Fibroblast of the aortic adventitia (primary cell): ENCODE measurements around the gene GGT1. TPM values are rescaled to one million over a fixed set of nuclear protein-coding genes. Genes with fewer than 3 reads are reported as not detected.
A peak's percentile ranks its signal among the peaks of the same experiment; 100 is the strongest.

Source experiments
- DNase-seq: peaks from one replicate; pipeline ENCODE4 v3.0.0-alpha.2; 2010; ENCODE audit warnings: low read depth
- H3K4me3 ChIP-seq: 2 replicates; pipeline ENCODE4 v1.5.1; 2011; ENCODE audit warnings: low read depth, mild to moderate bottlenecking, control low read depth, low read length, moderate library complexity
- total RNA-seq: library from RNA; depleted of rRNA; stranded (reverse); fragments of >200 nt; gene quantifications from 2 replicates; pipeline ENCODE4 v1.2.3, GENCODE V29; 2012; ENCODE audit warnings: low replicate concordance
- TF ChIP-seq, protein P1 (sequence below): IDR thresholded peaks from 2 replicates; pipeline ENCODE4 v1.5.1; 2011; ENCODE audit warnings: mild to moderate bottlenecking, low read length, control low read depth, inconsistent platforms; ENCODE audit not compliant: insufficient read depth

Gene GGT1
- total RNA-seq, 1 donor: 1.1 TPM

DNA sequence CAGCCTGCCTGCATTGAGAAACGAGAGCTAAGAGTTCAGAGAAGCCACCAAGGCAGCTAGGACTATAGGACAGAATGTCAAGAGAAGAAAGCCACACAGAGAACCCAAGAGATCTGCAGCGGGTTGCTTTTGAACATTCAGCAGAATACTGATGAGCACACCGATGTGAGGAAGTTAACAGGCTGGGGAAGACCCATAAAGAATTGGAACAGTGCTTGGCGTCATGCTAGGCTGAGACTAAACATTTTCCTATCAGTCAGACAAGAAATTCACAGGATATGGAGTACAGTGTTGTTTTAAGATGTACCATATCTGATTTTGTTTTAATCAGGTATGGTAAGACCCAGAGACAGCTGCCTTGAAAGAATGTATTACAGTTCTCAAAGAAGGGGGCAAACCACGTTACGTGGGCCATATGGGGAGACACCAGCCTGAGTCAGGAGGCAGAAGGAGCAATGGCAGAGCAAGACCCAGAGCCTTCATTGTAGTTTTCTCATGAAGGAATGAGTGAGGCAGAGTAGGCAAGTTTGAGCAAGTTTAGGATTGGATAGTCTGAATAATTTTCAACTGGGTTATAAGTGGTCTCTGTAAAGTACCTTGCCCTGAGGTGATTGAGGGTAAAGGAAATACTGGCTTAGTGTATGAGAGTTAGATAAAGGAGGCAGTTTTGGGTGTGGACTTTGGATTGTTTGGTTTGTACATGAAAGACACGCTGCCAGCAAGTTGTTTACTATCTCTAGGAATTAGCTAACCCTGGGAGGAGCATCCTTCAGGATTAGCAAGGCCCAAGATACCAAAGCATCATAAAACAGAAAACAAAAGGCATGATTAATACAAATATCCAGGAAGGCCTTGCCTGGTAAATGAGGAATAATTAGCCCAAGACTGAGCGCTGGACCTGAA is 24.4 kb upstream of the GGT1 start:
- peak; percentile 27 for DNase-seq
- no peak overlapping the region for H3K4me3 ChIP-seq
- TF ChIP-seq, protein P1, sequence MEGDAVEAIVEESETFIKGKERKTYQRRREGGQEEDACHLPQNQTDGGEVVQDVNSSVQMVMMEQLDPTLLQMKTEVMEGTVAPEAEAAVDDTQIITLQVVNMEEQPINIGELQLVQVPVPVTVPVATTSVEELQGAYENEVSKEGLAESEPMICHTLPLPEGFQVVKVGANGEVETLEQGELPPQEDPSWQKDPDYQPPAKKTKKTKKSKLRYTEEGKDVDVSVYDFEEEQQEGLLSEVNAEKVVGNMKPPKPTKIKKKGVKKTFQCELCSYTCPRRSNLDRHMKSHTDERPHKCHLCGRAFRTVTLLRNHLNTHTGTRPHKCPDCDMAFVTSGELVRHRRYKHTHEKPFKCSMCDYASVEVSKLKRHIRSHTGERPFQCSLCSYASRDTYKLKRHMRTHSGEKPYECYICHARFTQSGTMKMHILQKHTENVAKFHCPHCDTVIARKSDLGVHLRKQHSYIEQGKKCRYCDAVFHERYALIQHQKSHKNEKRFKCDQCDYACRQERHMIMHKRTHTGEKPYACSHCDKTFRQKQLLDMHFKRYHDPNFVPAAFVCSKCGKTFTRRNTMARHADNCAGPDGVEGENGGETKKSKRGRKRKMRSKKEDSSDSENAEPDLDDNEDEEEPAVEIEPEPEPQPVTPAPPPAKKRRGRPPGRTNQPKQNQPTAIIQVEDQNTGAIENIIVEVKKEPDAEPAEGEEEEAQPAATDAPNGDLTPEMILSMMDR: no peak

GRCh38 chr22:24579258-24579601 is 23.8 kb upstream of the GGT1 start:
- no peak overlapping the region for H3K4me3 ChIP-seq
- TF ChIP-seq, protein P1: no peak

DNA sequence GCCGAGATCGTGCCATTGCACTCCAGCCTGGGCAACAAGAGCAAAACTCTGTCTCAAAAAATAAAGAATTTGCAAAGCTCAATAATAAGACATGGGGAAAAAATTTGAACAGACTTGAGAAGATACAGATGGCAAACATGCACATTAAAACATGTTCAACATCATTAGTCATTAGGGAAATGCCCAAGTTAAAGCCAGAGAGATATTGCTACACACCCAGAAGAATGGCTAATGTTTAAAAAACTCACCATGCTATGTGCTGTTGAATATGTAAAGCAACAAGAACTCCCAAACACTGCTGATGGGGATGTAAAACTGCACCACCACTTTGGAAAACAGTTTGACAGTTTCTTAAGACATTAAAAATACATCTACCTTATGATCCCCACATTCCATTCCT is 22.7 kb upstream of the GGT1 start:
- TF ChIP-seq, protein P1: no peak
- DNase-seq: peak; percentile 95
- no peak overlapping the region for H3K4me3 ChIP-seq

More at GRCh38 chr22:24579258-24579601, 23.8 kb upstream of the GGT1 start:
- DNase-seq: no peak

GRCh38 chr22:24582056-24582814 is 20.8 kb upstream of the GGT1 start:
- TF ChIP-seq, protein P1: no peak
- no peak overlapping the region for H3K4me3 ChIP-seq
- peak; percentile 35 for DNase-seq

DNA sequence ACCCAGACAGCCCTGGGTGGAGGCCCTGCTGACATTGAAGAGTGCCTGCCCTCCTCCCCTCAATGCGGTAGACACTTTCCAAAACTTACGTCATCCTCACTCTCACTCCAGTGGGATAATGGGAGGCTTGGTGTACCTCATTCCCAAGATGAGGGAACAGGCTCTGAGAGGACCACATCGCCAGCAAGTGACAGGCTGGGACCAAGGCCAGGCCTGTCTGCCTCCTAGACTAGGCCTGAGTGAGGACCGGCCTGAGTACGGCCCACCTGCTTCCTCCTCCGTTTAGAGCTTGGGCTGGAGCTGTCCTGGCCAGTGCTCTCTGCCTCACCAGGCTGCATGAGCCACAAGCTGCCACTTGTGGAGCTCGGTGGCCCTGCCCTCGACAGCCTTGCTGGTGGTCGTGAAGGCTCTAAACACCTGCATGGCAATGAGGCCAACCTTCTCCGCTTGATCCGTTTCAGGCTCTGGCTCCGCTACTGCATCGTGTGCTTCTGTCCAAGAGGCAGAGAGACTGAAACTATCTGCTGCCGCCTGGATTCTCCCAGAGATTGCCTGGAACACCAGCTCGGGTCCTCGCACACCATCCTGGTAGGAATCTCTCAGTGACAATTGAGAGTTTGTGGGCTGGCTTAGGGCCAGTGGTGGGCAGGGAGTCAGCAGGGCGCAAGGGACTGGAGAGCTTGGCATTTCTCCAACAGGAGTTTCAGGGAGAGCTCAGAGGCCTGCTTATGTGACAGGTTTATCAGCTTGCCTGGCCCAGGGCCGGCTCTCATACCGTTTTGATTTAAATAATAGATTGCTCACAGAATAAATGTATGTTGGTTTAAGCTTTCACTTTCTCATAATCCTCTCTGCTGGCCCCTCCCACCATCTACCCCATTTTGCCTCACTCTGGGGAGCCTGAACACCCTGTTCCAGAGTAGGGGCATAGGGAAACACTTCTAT is 19.5 kb upstream of the GGT1 start:
- H3K4me3 ChIP-seq: peak overlapping the region; percentile 35
- DNase-seq: peak; percentile 83
- TF ChIP-seq, protein P1: no peak

GRCh38 chr22:24584166-24584790 is 18.7 kb upstream of the GGT1 start:
- H3K4me3 ChIP-seq: peak overlapping the region; percentile 28
- TF ChIP-seq, protein P1: no peak

More at GRCh38 chr22:24584166-24584790, 18.7 kb upstream of the GGT1 start:
- no peak for DNase-seq
